Smooth muscle cell (in vitro differentiated cells): ENCODE results near the gene SHC3. TPM values are rescaled to one million over a fixed set of nuclear protein-coding genes. Genes with fewer than 3 reads are reported as not detected.

ENCODE experiments used
- DNase-seq: peaks from one replicate; lab custom pipeline; 2025; ENCODE audit not compliant: unreplicated experiment; lab: John Stamatoyannopoulos, UW
- H2AFZ ChIP-seq: fragments of 200-600 bp; sonication (generic); 2 replicates; pipeline ENCODE4 v1.6.0; 2016; ENCODE audit warnings: antibody characterized with exemption, low read depth, mild to moderate bottlenecking
- H3F3A ChIP-seq: fragments of 200-600 bp; sonication (generic); 2 replicates; pipeline ENCODE4 v1.6.0; 2017; ENCODE audit warnings: antibody characterized with exemption, low read depth
- H3K27ac ChIP-seq: fragments of 200-600 bp; sonication (generic); 2 replicates; pipeline ENCODE4 v1.5.1; 2016; ENCODE audit warnings: low read depth, mild to moderate bottlenecking
- H3K27me3 ChIP-seq: fragments of 200-600 bp; sonication (generic); 2 replicates; pipeline ENCODE4 v1.6.1; 2016; ENCODE audit warnings: low read depth, mild to moderate bottlenecking
- H3K36me3 ChIP-seq: fragments of 200-600 bp; sonication (generic); 2 replicates; pipeline ENCODE4 v1.5.1; 2016; ENCODE audit warnings: low read depth
- H3K4me1 ChIP-seq: fragments of 200-600 bp; sonication (generic); 2 replicates; pipeline ENCODE4 v1.5.1; 2016; ENCODE audit warnings: low read depth
- H3K4me2 ChIP-seq: fragments of 200-600 bp; sonication (generic); 2 replicates; pipeline ENCODE4 v1.6.0; 2016; ENCODE audit warnings: mild to moderate bottlenecking
- H3K4me3 ChIP-seq: fragments of 200-600 bp; sonication (generic); 2 replicates; pipeline ENCODE4 v1.5.1; 2016; ENCODE audit warnings: mild to moderate bottlenecking
- H3K79me2 ChIP-seq: fragments of 200-600 bp; sonication (generic); 2 replicates; pipeline ENCODE4 v1.6.0; 2016; ENCODE audit warnings: low read depth, mild to moderate bottlenecking
- H3K9ac ChIP-seq: fragments of 200-600 bp; sonication (generic); 2 replicates; pipeline ENCODE4 v1.6.0; 2016; ENCODE audit warnings: low read depth
- H3K9me3 ChIP-seq: fragments of 200-600 bp; sonication (generic); replicated peaks from 2 replicates; pipeline ENCODE4 v1.5.1; 2016; ENCODE audit warnings: low read depth
- H4K20me1 ChIP-seq: fragments of 200-600 bp; sonication (generic); 2 replicates; pipeline ENCODE4 v1.6.0; 2016; ENCODE audit warnings: low read depth
- CTCF ChIP-seq: fragments of 200-600 bp; sonication (generic); IDR thresholded peaks from 2 replicates; pipeline ENCODE4 v1.5.1; 2017; ENCODE audit warnings: borderline replicate concordance, mild to moderate bottlenecking, antibody characterized with exemption; ENCODE audit not compliant: insufficient read depth, poor library complexity, severe bottlenecking
- WGBS: methylation state at CpG from one replicate; pipeline ENCODE4 v1.1.7; 2016; ENCODE audit warnings: low lambda C conversion rate; 5-methylcytosine and 5-hydroxymethylcytosine counted together
- polyA plus RNA-seq: library from polyadenylated mRNA; unstranded; fragments of >200 nt; fragmentation: Nextera tagmentation; extraction: Ambion mirVana; gene quantifications from 2 replicates; pipeline ENCODE4 v1.2.1, GENCODE V29; 2016
- total RNA-seq: library from RNA; depleted of rRNA; stranded (reverse); fragments of >200 nt; gene quantifications from 2 replicates; pipeline ENCODE4 v1.2.3, GENCODE V29; 2014

Gene SHC3
- total and polyA plus RNA-seq, 2 experiments from 2014 or later: 0.38 to 0.67 TPM

GRCh38 chr9:89021154-89021803, 157.3 kb downstream of the SHC3 start:
- Histone ChIP-seq H2AFZ (no peak overlapping the region), H3K36me3 (no peaks in the 10 kb centered on the region), H3K4me1 (peaks cover 4% of the 10 kb centered on the region), H3K9ac (no peak overlapping the region), H3K27ac (peak overlapping the region; percentile 84), H3K4me2 (peak overlapping the region; percentile 32), H3K4me3 (no peak overlapping the region), H3K9me3 (no peaks in the 10 kb centered on the region), H3F3A (peaks cover 13% of the 10 kb centered on the region), H3K79me2 (no peaks in the 10 kb centered on the region), H3K27me3 (no peaks in the 10 kb centered on the region), H4K20me1 (no peaks in the 10 kb centered on the region)
- TF ChIP-seq CTCF: no peak
- no peak for DNase-seq
- WGBS: 70% methylated on average over 8 of the region's 8 CpGs

DNA sequence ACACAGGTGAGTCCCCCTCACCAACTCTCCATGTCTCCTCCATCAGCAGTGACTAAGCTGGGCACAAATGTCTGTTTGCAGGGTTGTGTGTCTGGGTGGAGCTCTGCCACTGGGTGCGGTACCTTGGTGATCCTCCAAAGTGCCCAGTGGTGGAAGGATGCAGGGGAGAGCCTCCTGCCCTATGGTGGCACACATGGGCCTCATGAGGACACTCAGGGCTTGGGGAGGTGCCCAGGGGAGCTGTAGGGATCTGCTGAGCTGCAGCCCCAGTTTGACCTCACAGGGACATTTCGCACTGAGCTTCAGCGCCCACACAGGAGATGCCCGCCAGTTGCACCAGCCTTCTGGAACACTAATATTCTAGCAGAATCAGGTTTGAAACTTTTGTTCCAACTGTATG, 157.9 kb downstream of the SHC3 start:
- no peaks in the 10 kb centered on the region for H3K27me3 ChIP-seq
- no peak for TF ChIP-seq CTCF
- H3K36me3 ChIP-seq: no peaks in the 10 kb centered on the region
- H3K4me1 ChIP-seq: peaks cover 4% of the 10 kb centered on the region
- no peak overlapping the region for H3K9ac ChIP-seq
- H3K4me3 ChIP-seq: no peak overlapping the region
- H3K79me2 ChIP-seq: no peaks in the 10 kb centered on the region
- no peaks in the 10 kb centered on the region for H4K20me1 ChIP-seq
- no peaks in the 10 kb centered on the region for H3K9me3 ChIP-seq
- H3K4me2 ChIP-seq: no peak overlapping the region
- H2AFZ ChIP-seq: no peak overlapping the region
- peaks cover 13% of the 10 kb centered on the region for H3F3A ChIP-seq
- no peak overlapping the region for H3K27ac ChIP-seq
- 94% methylated on average over 4 of the region's 4 CpGs for WGBS
- DNase-seq: no peak

DNA sequence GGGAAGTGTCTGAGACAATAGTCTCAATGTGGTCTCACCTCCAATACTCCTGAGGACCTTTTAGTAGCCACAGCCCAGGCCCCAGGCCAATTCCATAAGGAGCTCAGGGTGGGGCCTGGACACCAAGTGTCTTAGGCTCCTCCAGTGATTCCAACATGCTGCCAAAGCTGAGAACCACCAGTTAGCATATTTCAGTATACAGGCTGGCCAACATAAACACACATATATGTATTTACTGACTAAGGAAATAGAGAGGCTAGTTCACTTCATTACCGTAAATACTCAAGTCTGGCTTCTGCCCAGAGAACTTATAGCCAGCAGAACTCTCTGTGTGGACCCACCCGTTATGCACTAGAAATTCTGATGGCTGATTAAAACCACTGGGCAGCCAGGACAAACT, 163.3 kb downstream of the SHC3 start:
- H3K4me3 ChIP-seq: no peak overlapping the region
- no peak for TF ChIP-seq CTCF
- no peaks in the 10 kb centered on the region for H3K36me3 ChIP-seq
- no peaks in the 10 kb centered on the region for H3K4me1 ChIP-seq
- H3K9me3 ChIP-seq: no peaks in the 10 kb centered on the region
- H3F3A ChIP-seq: no peaks in the 10 kb centered on the region
- H3K79me2 ChIP-seq: no peaks in the 10 kb centered on the region
- H3K27ac ChIP-seq: no peak overlapping the region
- WGBS: 93% methylated on average over 2 of the region's 2 CpGs
- no peak overlapping the region for H3K9ac ChIP-seq
- H3K27me3 ChIP-seq: no peaks in the 10 kb centered on the region
- H3K4me2 ChIP-seq: no peak overlapping the region
- no peak for DNase-seq
- H4K20me1 ChIP-seq: no peaks in the 10 kb centered on the region
- no peak overlapping the region for H2AFZ ChIP-seq

DNA sequence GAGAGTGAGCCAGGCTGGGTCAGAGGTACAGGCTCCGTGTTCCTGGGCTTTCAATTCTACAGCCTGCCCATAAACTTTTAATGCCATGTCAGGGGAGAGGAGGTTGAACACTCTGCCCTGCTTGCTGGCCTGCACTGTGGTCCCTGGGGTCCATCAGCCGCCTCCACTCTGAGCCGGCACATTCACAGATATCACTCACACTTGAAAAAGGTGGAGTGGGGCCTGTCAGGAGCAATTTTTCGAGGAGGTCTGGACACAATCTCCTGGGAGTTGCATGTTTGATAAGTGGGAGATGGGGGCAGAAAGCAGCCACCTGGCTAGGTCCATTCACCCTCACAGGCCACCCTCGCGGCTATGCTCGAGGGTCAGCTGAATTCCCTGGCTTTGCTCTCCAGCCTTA, 164.5 kb downstream of the SHC3 start:
- Histone ChIP-seq H3K27me3 (no peaks in the 10 kb centered on the region), H3K4me2 (no peak overlapping the region), H3K4me3 (no peak overlapping the region), H2AFZ (no peak overlapping the region), H3K79me2 (no peaks in the 10 kb centered on the region), H3K9me3 (no peaks in the 10 kb centered on the region), H3K36me3 (no peaks in the 10 kb centered on the region), H3K4me1 (no peaks in the 10 kb centered on the region), H4K20me1 (no peaks in the 10 kb centered on the region), H3F3A (peaks cover 6% of the 10 kb centered on the region), H3K27ac (no peak overlapping the region), H3K9ac (no peak overlapping the region)
- DNase-seq: no peak
- no peak for TF ChIP-seq CTCF
- 86% methylated on average over 7 of the region's 7 CpGs for WGBS
